ENCODE measurements around the gene ELF3. TPM values are rescaled to one million over a fixed set of nuclear protein-coding genes. Genes with fewer than 3 reads are reported as not detected.
"Not testable (repeated sequence)": the region's sequence is repeated elsewhere in the genome, so short reads cannot be mapped to it uniquely, and the experiment has no call there.

ELF3 gene
- total and polyA plus RNA-seq, 2 of the 8 experiments (the other 6 are each of a cell fraction or from before 2014, with no cell fraction given) = 17.3 to 25.0 TPM

DNA sequence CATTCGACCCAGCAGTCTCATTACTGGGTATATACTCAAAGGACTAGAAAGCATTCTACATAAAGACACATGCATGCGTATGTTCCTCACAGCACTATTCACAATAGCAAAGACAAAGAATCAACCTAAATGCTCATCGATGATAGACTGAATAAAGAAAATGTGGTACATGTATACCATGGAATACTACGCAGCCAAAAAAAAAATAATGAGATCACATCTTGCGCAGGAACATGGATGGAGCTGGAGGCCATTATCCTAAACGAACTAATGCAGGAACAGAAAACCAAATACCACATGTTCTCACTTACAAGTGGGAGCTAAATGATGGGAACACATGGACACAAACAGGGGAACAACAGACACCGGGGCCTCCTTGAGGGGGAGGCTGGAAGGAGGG lies 43.7 kb downstream of the ELF3 start (continued):
- TF ChIP-seq TAF7 (optimal IDR thresholded peaks at IDR 0.05; ENCODE audit: borderline replicate concordance, low read depth, low read length) (no peak), PHF8 (conservative IDR thresholded peaks at IDR 0.05; ENCODE audit: low read depth, low read length) (no peak)
- TF ChIP-seq, protein P1, sequence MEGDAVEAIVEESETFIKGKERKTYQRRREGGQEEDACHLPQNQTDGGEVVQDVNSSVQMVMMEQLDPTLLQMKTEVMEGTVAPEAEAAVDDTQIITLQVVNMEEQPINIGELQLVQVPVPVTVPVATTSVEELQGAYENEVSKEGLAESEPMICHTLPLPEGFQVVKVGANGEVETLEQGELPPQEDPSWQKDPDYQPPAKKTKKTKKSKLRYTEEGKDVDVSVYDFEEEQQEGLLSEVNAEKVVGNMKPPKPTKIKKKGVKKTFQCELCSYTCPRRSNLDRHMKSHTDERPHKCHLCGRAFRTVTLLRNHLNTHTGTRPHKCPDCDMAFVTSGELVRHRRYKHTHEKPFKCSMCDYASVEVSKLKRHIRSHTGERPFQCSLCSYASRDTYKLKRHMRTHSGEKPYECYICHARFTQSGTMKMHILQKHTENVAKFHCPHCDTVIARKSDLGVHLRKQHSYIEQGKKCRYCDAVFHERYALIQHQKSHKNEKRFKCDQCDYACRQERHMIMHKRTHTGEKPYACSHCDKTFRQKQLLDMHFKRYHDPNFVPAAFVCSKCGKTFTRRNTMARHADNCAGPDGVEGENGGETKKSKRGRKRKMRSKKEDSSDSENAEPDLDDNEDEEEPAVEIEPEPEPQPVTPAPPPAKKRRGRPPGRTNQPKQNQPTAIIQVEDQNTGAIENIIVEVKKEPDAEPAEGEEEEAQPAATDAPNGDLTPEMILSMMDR (IDR thresholded peaks at IDR 0.05; ENCODE audit: control extremely low read depth in 1 of 3, insufficient read depth in 1 of 3, low read depth in 1 of 3, low read length in 3 of 3) = no peak

DNA sequence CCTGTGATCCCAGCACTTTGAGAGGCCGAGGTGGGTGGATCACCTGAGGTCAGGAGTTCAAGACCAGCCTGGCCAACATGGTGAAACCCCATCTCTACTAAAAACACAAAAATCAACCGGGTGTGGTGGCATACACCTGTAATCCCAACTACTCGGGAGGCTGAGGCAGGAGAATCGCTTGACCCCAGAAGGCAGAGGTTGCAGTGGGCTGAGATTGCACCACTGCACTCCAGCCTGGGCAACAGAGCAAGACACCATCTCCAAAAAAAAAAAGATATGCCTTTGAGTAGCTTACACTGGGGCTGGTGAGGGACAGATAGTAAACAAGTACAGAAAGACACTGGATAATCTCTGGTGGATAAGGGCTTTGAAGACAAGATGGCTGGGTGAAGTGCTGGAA lies 44.3 kb downstream of the ELF3 start:
- not testable (repeated sequence) for DNase-seq (ENCODE audit: low read depth in 1 of 2, low spot score in 2 of 2); H4K8ac ChIP-seq (ENCODE audit: extremely low read depth, insufficient read depth, low read length); FAIRE-seq; H2AFZ ChIP-seq (ENCODE audit: low read length); H2AK5ac ChIP-seq (ENCODE audit: low read depth, low read length); H3K23ac ChIP-seq (ENCODE audit: insufficient read length); H3K9me3 ChIP-seq (ENCODE audit: insufficient read depth in 2 of 2, low read depth in 1 of 2, low read length in 1 of 2); H3K4me3 ChIP-seq (ENCODE audit: extremely low read depth in 1 of 4, insufficient read depth in 2 of 4, low read depth in 3 of 4, low read length in 4 of 4); H3K36me3 ChIP-seq (ENCODE audit: control insufficient read depth in 2 of 4, insufficient read depth in 4 of 4, low read length in 3 of 4); H3K18ac ChIP-seq (ENCODE audit: extremely low read depth, low read length); H4K20me1 ChIP-seq (replicated peaks in 1 of 2; ENCODE audit: control insufficient read depth in 1 of 2, insufficient read depth in 2 of 2, low read length in 2 of 2); H3K9ac ChIP-seq (replicated peaks in 1 of 4; ENCODE audit: extremely low read depth in 1 of 4, low read depth in 3 of 4, low read length in 3 of 4); H2BK12ac ChIP-seq (ENCODE audit: low read depth, low read length); H3K4me1 ChIP-seq (replicated peaks in 1 of 4; ENCODE audit: control insufficient read depth in 3 of 4, insufficient read depth in 4 of 4, low read length in 3 of 4); H4K5ac ChIP-seq (ENCODE audit: insufficient read length, low read depth, low read length); H3K23me2 ChIP-seq (ENCODE audit: low read depth, low read length); H3K4ac ChIP-seq (replicated peaks; ENCODE audit: insufficient read length, low read depth, low read length); H2BK15ac ChIP-seq (ENCODE audit: low read length); H4K91ac ChIP-seq (replicated peaks; ENCODE audit: insufficient read length, low read length); H3K79me1 ChIP-seq (ENCODE audit: low read depth, low read length); H3K4me2 ChIP-seq (ENCODE audit: insufficient read depth in 1 of 2, low read depth in 2 of 2, low read length in 2 of 2); H3K27ac ChIP-seq (ENCODE audit: low read depth, low read length); H3K79me2 ChIP-seq (ENCODE audit: control insufficient read depth in 1 of 2, insufficient read depth in 2 of 2, low read length in 2 of 2); H3K56ac ChIP-seq (replicated peaks; ENCODE audit: insufficient read length, low read depth, low read length); H3K27me3 ChIP-seq (replicated peaks in 1 of 4; ENCODE audit: control insufficient read depth in 3 of 4, extremely low read depth in 1 of 4, insufficient read depth in 3 of 4, low read length in 3 of 4); H2BK20ac ChIP-seq (ENCODE audit: low read length); H2BK120ac ChIP-seq (replicated peaks; ENCODE audit: low read depth, low read length); H3K14ac ChIP-seq (ENCODE audit: insufficient read length); H2BK5ac ChIP-seq (ENCODE audit: low read depth, low read length)
- POLR2A ChIA-PET (ENCODE audit: partially characterized antibody) = interaction anchor here (3.2 kb wide), 1 partner anchor 44 kb away, joined by 10 read pairs; the partner anchor contains the start of gene ELF3
- WGBS, 2 experiments (ENCODE audit: extremely low coverage in 1 of 2, insufficient coverage in 1 of 2, insufficient read length in 1 of 2, insufficient replicate concordance in 2 of 2, low coverage in 1 of 2, low lambda C conversion rate in 2 of 2, missing lambda C conversion rate in 1 of 2) = 93% methylated on average over 4 of the region's 4 CpGs; no CpG with 5 or more reads in 1 of the 2 experiments
- CTCF ChIA-PET (ENCODE audit: partially characterized antibody) = interaction anchor here (0.6 to 1.7 kb wide), 2 partner anchors 63 to 65 kb away, joined by 3 to 7 read pairs; no protein-coding TSS in a partner anchor
